GM10248 (cell line): ENCODE data around the gene ECT2L.
A peak's percentile ranks its signal among the peaks of the same experiment; 100 is the strongest.

Experiments used
- CTCF ChIA-PET: fragments of 300-600 bp; sonication (Branson Sonifier 250); formaldehyde crosslinking; extraction: SDS; loops from one replicate; lab custom pipeline; 2021; ENCODE audit warnings: antibody characterized with exemption; lab: Yijun Ruan, JAX
- POLR2A ChIA-PET: fragments of 350-650 bp; sonication (Branson Sonifier 250); formaldehyde crosslinking; extraction: SDS; loops from one replicate; lab custom pipeline; 2020; ENCODE audit warnings: antibody characterized with exemption; lab: Yijun Ruan, JAX
- DNase-seq: peaks from one replicate; pipeline ENCODE4 v3.0.0; 2012; ENCODE audit errors: extremely low spot score
- CTCF ChIP-seq: IDR thresholded peaks from 2 replicates; pipeline ENCODE4 v1.5.1; 2012; ENCODE audit warnings: mild to moderate bottlenecking, low read depth; ENCODE audit errors: extremely low read depth, missing control alignments, control extremely low read depth

ECT2L gene, protein sequence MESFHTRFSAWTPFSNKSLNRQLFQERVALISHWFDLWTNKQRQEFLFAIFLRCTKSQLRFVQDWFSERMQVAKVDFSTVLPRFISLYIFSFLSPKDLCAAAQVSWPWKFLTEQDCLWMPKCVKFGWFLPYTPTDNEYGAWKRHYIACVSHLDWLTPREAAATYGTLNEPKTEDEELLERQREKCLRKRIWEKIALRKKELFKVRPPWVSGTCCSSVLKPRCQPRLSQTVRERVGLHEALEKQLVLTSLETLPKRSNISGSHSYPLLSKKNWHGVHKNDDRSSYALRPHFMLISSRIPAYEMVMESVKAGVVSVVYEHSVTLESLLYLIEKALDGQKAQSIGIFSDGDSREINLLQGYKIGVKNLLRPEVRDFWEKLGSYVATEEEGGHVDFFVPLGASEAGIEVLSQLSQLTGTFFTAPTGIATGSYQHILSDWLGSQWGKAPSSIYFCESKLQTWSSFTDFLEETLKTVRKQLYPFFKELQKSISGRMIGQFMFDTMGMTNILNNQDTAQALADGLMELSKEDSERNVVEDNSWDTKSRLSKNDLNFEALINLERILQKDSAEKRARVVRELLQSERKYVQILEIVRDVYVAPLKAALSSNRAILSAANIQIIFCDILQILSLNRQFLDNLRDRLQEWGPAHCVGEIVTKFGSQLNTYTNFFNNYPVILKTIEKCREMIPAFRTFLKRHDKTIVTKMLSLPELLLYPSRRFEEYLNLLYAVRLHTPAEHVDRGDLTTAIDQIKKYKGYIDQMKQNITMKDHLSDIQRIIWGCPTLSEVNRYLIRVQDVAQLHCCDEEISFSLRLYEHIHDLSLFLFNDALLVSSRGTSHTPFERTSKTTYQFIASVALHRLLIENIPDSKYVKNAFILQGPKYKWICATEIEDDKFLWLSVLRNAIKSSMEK

GRCh38 chr6:138795809-138796603 lies at the start of gene ECT2L:
ECT2L (plus strand) TSS chr6:138796087; CDS start chr6:138813275, 17,188 bp downstream.
- CTCF ChIA-PET = interaction anchor here (1.5 to 2.7 kb wide), 3 partner anchors 19 to 20 kb away, joined by 3 to 9 read pairs (median 6); no protein-coding TSS in a partner anchor
- DNase-seq = no peak
- POLR2A ChIA-PET = no interaction called here
- no peak for TF ChIP-seq CTCF

DNA sequence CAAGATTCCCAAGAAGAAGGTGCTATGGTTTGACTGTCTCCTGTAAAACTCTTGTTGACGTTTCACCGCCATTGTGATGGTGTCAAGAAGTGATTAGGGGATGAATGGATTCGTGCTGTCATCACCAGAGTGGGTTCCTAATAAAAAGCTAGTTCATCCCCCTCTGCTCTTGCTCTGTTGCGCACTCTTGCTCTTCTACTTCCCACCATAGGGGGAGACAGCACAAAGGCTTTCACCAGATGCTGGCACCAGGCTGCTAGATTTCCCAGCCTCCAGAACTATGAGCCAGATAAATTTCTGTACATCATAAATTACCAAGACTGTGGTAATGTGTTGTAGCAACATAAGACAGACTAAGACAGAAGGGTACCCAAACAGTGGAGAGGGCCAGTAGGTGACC lies 43.9 kb upstream of the ECT2L start:
- CTCF ChIA-PET = interaction anchor here (1.8 to 5.3 kb wide), 2 partner anchors 13 to 163 kb away, joined by 5 to 32 read pairs; no protein-coding TSS in a partner anchor
- POLR2A ChIA-PET = no interaction called here
- no peak for DNase-seq
- no peak for TF ChIP-seq CTCF

GRCh38 chr6:138757136-138757535 lies 38.8 kb upstream of the ECT2L start:
- CTCF ChIA-PET = interaction anchor here (1.0 kb wide), 1 partner anchor 9 kb away, joined by 4 read pairs; no protein-coding TSS in a partner anchor
- TF ChIP-seq CTCF = no peak

GRCh38 chr6:138765896-138766655 lies 29.8 kb upstream of the ECT2L start:
- ChIA-PET POLR2A (no interaction called here), CTCF (interaction anchor here (0.7 to 14.4 kb wide), 16 partner anchors 8 to 650 kb away, joined by 3 to 264 read pairs (median 4); no protein-coding TSS in a partner anchor)

More at GRCh38 chr6:138757136-138757535, 38.8 kb upstream of the ECT2L start:
- DNase-seq = no peak
- POLR2A ChIA-PET = no interaction called here

More at GRCh38 chr6:138765896-138766655, 29.8 kb upstream of the ECT2L start:
- peak; percentile 43 for DNase-seq
- TF ChIP-seq CTCF = peak; percentile 60
